NCI-H2029 treated with DMSO at 0.1 percent for 48 hours (cell line): ENCODE results near the gene DTNA.
A peak's percentile ranks its signal among the peaks of the same experiment; 100 is the strongest.

ENCODE experiments used
- DNase-seq: peaks from one replicate; lab custom pipeline; 2025; lab: John Stamatoyannopoulos, UW

DTNA gene

DNA sequence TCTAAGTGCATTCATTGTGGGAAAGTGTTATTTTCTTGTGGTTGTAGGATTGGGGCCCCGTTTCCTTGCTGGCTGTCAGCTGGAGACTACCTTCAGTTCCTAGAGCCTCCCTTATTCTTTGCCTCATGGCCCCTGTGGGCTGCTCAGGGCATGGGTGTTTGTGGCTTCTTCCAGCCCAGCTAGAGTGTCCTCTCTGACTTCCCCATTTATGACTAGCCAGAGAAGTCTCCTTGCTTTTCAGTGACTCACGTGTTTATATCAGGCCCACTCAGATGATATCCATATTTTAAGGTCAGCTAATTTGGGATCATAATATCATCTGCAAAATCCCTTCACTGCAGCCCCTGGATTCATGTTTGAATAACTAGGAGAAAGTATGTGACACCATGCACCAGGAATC lies 62.8 kb downstream of the DTNA start:
- no peak for DNase-seq

DNA sequence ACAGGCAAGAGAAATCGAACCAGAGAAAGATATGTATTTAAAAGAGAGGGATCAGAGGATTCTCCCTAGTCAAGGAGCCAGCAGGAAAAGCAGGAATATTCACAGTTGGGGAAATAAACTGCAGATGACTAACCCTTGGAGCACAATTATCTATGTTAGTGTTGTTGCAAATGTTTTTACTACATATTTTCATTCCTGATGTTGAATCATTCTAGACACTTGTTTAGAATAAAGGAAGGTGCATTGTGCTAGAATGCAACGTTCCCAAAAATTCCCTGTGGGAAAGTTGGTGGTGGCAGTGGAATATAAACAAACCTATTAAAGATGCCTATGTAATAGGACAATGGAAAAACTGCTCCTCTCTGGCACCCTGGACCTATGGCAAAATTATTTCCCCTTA lies 63.3 kb downstream of the DTNA start:
- DNase-seq = no peak

DNA sequence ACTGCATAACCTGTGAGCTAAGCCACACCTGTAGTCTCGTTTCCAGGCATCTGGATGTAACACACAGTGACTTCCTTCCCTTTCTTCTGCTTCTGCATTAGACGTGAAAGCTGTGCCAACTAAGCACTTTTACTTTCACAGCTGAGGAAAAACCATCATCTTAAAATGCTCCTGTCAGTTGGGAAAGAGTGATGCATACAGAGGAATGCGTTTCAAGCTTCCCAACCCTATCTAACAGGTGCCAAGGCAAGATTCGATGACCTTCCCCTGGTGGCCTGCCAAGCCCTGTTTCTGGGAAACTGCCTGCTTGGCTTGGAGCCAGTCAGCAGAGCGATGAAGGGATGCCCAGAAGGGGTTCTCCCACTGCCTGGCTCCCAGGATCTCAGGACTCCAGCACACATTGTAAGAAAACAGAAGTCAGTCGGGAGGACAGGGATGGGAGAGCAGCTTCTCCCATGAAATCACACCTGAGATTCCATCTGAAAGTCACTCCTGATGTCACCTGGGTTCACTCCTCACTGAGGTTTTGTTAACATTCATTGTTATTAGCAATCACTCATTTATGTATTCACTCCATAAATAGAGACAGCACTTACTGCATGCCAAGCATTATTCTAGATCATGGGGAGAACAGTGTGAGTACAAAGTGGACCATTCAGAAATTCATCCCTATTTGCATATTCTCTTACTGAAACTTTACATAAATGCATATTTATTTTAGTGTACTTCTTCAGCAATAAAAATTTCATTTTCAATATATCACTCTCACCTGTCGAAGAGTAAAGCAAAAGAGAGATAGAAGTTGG lies 64.1 kb downstream of the DTNA start:
- DNase-seq = peak; percentile 22

DNA sequence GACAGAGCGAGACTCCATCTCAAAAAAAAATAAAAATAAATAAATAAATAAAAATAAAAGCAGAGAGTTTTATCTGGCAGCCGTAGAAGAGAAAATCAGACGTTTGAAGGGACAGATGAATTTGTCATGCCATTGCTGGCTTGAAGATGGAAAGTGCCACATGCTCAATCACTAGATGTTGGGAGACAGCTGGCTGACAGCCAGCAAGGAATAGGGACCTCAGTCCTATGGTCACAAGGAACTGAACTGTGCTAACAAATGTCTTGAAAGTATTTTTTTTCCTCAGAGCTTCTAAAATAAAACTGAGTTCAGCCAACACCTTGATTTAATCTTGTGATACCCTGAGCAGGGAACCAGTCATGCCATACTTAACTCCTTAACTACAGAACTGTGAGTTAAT lies 65.4 kb downstream of the DTNA start:
- no peak for DNase-seq

DNA sequence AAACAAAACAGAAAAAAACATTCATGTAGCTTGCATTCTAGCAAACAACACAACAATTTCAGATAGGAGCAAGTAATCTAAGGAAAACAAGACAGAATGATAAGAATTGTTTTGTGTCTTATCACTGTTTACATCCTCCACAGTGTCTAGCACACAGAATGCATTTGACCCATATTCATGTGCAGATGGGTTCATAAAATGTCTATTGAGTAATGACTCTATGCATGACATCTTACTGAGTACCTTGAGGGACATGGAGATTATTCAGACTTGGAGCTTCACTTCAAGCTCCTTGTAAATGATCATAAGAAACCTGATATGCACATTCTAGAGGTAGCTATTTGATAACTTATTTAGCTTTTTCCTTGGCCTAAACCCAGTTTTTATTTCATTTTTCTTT lies 69.0 kb downstream of the DTNA start:
- DNase-seq = no peak

DNA sequence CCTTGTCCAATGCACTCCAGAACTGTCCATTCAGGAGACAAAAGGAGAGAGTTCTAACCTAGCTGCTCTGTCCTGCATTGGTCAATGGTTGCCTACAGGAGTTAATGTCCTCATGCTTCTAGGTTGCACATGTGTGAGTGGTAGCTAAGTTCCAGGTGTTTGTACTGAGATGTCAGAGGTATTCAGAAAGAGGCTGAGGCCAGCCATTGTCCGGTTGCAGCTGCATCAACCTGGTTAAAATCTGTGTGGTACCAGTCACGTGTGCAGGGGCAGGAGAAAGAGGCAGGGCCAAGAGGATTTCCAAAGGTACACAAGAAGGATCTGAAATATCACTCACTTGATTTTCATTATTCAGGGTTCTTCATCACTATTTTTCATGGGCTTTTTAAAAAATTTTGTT lies 70.8 kb downstream of the DTNA start:
- DNase-seq = no peak

DNA sequence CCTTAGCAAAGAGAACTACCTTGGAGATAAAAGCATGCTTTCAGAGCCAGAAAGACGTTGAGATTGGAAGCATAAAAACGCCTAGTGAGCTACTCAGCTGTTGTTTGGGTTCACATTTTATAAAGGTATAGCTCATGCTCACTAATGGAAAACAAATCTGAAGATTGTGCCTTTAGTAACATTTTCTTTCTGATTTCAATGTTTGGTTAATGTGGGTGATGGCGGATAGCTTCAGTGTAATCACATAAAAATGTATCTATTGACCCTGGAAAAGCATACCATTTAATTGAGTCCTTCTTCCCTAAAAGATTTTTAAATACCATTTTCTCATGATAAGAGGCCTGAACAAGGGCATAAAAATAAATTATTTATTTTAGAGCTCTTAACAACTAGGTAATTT lies 73.4 kb downstream of the DTNA start:
- no peak for DNase-seq

DNA sequence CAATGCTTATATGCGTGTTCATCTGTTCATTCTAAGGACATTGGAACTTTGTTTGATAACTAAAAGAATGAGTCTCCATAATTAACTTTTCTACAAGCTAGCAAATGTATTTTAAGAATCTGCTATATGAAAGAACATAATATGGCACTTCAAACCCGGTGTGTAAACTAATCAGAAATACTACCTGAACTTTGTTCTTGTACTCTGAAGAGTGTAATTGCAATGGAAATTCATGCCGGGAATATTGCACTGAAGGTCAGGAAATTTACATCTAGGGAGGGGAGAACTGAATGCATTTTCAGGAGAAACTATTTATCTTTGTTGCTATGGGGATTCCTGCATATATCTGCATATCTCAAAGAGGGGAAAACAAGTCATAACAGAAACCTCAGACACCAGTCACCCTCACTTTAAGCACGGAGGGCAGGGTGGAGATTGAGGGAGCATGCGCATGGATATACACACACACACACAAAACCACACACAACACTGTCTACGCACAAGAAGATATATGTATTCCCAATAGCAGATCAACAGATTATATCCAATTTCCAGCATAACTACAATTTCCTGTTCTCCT lies 76.2 kb downstream of the DTNA start:
- DNase-seq = no peak

DNA sequence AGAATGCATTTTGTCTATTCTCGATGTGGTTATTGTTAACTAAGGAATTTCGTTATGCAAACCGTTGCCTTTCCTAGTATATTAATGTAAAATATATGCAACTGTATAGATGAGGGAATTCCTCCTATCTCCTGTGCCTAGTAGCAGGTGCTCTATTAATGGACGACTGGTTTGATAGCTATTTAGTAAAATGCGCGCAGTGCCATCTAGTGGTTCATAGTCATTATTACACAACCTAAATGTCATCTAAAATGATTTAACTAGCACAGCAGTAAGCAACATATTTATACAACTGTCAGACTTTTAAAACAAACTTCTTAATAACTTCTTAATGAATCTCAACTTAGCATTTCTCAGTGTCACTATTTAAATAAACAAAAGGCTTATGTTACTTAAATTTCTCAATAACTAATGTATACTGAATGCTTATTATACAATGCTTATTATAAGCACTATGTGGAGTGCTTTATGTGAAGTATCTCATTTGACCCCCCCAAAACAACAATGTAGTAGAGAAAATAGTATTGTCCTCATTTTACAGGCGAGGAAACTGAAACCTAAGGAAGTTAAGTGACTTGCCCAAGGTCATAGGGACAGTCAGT lies 77.9 kb downstream of the DTNA start:
- DNase-seq = peak; percentile 73

DNA sequence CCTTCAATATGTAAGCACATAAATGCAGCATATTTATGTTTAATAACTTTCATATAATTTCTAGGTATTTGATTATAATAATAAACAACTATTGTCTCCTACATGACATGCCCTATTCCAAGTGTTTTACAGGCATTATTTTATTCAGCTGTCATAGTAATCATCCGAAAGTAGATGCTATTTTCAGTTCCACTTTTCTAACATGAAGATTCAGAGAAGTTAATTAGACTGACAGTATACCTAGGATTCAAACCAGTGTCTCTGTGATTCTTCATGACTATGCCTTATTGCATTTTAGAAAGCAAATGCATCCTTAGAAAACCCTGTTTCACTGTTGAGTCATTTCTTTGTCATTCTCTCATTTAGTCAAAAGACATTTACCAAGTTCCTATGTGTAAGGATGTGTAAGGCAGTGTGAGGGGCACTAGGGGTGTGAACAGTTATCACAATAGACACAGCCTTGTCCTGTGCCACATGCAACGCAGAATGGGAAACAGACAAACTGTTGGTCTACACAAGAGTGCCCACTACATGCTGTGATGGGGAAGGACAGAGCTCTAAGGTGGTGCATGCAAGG lies 79.8 kb downstream of the DTNA start:
- DNase-seq = no peak

DNA sequence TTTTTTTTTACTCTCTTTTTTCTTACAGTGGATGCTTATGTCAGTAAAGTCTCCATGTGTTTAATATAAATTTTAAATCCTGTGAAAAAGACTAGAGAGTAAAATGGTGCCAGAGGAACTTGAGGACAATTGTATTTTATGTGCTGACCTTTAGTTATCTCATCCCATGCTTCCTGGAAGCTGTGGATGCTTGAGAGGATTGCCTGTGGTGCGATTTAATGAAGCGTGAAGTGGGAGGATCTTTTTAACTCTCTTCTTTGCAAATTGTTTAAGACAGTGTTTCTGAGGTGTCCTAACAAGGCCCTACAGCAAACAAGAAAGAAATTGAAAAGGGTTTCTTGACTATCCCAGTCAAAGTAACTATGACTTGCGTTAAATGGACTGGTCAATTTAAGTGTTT lies 84.2 kb downstream of the DTNA start:
- no peak for DNase-seq

DNA sequence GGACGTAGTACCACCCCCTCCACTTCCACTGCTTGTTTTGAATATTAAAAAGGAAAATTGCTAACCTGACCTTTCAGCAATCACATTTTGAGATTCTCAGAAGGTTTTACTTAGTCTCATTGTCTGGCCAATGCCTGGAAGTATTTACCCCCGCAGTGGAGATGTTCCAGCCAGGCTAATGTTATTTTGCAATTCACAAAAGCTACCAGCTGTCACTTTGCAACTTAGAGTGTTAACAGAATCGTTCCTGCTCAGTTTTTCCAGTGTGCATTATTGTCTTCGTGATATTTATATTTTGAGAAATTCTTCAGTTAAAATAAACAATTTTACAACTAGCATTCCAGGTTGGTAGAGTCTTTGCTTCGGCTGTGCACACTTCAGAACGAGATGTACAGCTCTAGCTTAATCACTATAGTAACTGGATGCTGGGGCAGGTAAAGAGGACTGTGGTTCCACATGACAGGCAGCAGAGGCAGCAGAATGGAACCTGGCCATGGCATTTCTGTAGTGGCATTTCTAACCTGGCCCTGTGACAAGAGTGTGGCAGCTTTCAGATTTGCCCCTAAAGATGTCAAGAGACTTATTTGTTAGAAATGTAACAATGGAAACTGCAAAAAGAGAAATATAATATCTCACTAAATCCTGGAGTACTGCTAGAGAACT lies 85.1 kb downstream of the DTNA start:
- peak; percentile 20 for DNase-seq

DNA sequence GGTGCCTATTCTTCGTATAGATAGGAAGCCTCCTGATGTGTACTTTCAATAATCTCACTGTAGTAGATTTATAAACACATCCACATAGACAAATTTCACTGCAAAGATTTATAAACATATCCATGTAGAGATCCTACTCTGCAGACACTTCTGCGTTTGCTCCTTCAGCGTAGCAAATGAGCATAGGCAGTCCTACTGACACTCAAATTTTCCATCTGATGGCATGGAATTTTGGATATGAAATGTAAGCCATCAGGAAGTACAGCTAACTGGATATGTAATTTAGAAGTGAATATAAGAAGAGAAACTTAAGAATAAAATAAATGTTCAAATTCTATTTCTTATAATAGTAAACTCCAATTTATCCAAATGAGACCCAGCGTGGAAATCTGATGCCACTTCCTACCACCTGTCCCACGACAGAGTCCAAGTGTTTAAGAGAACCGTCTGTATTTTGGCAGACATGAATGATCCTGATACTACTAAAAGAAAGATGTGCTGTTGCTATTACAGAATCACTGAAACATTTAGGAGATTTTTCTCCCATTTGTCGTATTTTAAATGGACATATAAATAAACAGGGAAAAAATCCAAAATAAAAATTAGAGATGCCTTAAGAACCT lies 86.0 kb downstream of the DTNA start:
- DNase-seq = no peak

DNA sequence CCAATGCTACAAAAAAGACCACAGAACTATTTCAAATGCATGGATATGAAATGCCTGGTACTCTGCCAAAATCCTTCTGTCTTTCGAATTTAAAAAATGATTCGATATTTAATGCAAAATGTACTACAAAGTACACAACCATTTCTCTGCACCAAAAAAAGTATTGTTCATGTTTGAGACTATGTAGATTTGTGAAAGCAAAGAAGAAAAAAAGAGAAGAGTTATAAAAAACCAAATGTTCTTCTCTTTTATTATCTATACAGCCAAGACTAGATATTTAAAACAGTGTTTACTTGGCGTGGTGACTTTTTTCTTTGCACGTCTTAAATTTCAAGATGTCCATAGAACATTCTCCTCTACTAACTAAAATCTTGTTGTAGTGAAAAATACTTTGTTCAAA lies 89.2 kb downstream of the DTNA start:
- DNase-seq = no peak

DNA sequence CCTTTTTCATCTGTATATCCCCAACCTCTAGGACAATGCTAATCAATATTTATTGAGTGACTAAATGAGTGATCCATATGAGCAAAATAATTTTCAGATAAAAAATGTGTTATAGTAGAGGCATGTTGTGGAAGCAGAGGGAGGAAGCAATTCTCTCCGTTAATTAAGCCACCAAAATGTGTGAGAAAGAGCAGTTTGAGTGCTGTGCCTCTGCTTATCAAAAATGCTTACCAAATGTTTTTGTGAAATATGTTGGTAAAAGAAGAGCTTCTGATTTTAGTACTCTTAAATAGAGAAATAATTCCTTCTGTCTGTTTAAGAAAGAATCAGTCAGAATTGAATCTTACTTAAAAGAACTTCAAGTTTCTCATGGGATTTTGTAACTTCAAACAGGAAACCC lies 90.3 kb downstream of the DTNA start:
- DNase-seq = no peak

DNA sequence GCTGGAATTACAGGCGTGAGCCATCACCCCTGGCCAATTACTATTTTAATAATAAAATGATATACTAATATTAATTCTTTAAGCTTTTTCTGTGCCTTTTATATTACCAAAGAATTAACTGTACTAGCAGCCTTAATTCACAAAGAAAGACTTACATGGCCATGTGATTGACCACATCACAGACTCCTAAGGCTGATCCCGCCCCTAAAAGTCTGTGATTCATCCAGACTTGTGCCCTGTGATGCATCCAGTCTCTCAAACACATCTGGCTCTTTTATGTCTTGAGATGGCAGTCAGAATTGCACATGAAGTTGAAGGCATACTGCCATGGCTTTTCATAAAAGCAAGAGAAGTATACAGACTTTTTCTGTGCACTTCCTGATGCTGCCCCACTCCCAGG lies 91.7 kb downstream of the DTNA start:
- DNase-seq = no peak

DNA sequence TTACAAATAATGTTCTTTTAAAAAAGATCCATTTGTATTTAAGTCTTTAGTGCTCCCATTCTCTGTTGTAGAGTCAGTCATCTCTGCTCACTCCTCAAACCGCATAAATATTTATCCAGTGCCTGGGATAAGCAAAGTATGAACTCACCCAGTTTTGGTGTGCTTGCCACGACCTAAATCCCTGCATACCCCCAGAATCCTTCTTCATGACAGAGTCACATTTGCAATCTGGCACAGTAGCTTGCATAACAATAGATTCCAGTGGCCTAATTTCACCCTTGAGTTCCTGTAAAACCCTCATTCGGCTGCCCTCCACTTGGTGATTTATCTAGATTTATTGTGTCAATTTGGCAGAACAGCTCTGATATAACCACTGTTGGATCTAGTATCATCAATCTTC lies 92.9 kb downstream of the DTNA start:
- DNase-seq = no peak

DNA sequence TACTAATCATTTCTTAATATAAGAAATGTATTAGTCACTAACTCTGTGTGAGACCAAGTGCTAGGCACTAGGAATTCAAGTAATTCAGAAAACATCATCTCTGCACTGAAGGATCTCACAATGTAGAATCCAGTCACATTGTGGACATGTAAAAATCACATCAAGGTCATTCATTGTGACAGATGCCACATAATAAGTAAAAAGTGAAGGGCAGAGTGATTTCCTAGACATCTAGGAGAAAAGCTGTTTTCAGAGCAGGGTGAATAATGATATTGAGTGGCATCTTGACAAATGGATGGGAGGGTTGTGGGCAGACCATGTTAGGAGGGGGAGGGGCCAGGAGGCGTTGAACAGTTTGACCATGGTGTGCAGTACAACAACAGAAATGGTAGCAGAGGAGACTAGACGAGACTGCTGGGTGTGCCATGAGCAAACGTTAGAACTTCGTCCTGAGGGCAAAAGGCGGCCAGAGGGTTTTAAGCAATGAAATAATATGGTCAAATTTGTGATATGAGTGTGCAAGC lies 93.8 kb downstream of the DTNA start:
- no peak for DNase-seq

DNA sequence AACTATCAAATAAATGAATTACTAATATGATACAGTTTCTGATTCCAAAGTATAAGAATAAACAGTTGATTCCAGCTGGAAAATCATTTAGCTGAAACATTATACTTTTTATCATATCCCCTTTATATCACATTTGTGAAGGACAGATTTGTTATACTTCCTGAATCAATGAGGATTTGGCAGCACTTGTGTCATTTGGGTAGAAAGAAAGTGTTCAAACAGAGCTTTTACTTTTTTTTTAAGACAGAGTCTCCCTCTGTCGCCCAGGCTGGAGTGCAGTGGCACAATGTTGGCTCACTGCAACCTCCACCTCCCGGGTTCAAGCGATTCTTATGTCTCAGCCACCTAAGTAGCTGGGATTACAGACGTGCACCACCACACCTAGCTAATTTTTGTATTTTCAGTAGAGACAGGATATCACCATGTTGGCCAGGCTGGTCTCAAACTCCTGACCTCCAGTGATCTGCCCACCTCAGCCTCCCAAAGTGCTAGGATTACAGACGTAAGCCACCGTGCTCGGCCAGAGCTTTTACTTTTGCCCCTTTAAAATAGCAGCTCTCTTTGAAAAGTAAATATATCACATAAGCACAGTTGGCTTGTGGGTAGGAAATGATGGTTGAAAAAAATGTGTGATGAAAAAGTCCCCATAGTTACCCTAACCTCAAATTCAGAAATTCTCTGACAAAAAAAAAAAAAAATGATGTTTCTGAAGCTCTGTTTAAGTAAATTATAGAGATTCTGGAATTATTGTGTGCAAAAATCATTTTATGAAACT lies 95.2 kb downstream of the DTNA start:
- no peak for DNase-seq

DNA sequence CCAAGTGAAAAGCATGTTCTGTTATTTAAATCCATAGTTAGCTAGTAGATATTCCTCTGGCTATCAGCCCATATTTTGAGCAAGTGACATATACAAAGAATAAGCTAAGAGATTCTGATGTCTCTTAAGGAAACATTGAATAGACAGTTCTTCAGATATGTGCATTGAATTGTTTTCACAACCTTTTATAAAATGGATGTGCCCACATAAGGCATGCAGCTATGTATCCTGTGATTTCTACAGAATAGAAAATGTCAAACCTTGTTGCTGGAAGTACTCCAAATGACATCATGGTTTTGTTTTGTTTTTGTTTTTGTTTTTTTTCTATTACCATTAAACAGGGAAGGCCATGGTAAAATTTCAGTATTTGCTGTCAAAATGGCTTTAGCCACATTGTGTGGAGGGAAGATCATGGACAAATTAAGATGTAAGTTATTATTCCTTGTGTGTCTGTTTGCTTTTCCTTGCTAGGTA lies 95.8 kb downstream of the DTNA start:
- no peak for DNase-seq

DNA sequence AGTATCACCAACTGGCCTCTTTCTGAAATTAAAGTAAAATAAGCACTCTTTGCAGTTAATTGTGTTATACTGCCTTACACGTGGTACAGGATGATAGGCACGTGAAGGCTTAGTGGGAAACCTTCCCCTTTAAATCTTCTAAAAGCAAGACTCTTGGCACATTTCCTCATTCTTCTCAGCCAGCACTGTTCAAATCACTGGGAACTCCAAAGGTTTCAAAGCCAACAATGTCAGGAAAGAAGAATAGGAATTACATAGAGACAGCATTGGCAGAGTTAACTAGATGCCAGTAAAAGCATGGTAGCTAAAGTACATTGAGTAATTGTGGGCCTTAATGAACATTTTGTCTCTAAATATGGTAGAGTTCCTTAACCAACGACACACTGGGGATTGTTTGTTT lies 96.4 kb downstream of the DTNA start:
- peak; percentile 3 for DNase-seq
